HG03159 (cell line): ENCODE data around the gene SEMA4D.
"Not testable (repeated sequence)": the region's sequence is repeated elsewhere in the genome, so short reads cannot be mapped to it uniquely, and the experiment has no call there.

ENCODE experiments used
- ATAC-seq: cut with Tn5 transposase; IDR thresholded peaks from one replicate; pipeline ENCODE4 v1.9.1; 2021; ENCODE audit warnings: mild to moderate bottlenecking, moderate library complexity; ENCODE audit not compliant: unreplicated experiment

The SEMA4D gene

DNA sequence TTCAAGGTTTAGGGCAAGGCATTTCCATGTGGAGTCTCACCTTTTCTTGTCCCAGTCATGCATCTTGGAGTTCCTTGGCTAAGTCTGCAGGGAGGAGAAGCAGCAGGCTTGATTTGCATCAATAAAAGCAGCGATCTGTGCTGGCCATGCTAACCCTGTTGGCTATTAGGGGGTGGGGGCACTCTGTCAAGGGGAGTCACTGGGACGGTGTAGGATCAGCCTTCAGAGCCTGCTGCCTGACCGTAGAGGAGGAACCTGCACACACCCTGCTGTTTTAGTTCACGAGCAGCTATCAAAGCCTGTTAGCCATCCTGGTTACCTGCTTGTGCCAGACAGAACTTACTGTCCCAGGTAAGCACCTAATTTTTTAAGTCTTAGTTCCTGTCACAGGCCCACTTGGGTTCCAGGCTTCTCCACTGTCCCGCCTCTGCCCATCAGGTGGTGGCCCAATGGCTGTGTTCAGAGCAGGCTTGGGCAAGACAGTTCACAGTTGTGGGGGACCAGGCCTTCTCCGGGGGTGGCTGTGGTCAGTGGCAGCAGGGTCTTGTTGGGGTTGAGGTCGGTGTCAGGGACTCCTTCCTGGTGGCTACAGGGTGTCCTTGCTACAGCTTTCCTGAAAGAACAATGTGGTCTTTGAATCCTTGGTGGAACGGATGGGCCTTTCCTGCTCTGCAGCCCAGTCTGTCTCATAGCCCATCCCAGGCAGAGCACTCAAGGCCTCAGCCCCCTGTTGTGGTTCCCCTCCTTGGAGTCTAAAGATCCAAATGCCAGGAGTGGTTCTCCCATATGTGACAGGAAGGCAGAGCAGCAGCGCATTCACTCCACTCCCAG, 135.9 kb downstream of the SEMA4D start:
- ATAC-seq: no peak

DNA sequence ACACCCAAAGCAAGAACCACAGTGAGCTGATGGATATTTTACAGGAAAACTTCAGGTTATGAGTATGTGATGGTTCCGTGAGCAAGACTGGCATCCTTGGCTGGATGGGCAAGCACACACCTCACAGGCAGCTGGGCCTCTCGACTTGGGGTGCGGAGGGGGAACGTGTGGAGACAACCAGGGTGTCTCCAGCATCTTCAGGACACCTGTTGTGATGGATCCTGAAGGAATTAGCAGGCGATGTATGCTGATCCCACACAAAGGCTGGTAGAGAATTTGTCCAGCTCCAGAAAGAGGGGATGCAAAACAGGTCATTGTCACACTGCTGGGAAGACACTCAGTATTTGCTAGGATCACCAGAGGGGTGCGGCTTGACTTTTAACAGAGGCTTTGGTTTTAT, 136.9 kb downstream of the SEMA4D start:
- ATAC-seq: no peak

DNA sequence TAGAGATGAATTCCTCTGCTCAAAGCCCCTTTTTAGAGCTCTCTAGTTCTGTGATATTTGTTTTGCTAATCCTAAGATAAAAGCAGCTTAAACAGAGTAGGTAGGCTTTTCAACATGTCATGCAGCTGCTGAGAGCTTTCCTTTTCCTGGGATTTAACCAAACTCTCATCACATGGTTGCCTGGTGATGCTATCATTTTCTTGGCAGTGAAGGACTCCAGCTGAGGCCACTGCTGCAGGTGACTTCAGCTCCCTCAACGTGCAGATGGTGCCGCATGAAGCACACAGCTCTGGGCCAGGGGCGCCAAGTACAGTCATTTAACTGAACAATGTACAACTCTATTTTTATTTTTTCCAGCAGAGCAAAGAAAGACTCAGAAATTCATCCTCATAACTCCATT, 137.4 kb downstream of the SEMA4D start:
- no peak for ATAC-seq

DNA sequence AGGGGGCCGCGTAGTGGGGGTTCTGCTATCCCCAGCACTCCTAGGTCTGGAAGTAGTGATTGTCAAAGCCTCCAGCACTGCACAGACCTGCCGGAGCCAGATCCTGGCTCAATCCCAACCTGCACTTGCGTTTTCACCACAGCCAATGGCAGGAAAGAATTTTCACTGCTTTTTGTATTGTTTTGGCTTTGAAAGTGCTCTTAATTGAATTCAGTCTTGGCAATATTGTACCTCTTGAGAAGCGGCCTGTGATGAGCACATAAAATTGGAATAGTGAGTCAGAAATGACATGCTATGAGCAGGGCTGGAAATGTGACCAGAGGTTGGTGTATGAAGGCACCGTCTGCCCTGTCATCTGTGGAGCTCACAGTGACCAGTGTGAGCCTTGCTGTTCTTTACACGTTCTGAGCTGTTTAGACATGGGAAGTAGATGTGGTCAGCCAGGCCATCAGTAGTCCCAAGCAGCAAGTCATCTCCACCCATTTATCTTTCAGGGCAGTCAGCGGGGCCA, 138.1 kb downstream of the SEMA4D start:
- ATAC-seq: no peak

DNA sequence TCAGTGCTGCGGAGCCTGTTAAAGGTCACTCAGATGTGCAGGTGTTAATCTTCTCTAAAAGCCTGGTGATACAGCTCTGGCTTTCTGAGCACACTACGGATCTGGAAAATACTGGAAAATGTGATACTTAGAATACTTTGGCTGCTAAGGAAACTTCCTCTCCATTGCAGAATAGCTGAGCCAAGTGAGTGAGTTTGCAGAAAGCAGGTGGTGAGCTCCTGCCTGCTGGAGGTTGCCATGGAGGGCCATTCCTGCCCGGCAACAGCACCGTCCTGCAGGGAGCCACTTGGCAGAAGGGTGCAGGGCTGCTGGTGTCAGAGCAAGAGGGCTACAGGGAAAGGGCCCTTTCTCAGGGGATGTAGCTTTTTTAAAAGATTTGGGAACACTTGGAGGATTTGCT, 138.9 kb downstream of the SEMA4D start:
- ATAC-seq: no peak

DNA sequence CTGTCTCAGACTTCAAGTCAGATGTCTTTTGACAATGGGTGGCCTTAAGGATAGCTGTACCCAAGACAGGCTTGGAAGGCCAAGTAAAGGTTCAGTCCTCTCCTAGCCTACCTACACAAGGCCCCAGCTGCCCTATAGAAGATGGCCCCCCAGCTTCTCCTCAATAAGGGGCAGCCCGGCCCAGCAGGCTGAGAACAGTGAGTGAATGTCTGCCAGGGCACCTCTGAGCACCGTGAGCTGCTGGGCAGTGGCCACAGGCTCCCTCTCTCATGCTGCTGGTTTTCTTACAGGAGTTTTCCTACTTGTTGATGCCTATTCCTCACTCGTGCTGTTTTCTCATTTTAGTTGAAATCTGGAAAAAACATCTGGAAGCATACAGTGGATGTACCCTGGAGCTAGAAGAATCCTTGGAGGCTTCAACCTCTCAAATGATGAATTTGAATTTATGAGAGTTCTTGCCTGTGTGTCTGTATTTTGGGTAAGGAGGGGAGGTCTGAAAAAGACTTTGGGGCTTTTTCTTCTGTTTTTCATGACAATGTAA, 139.5 kb downstream of the SEMA4D start:
- no peak for ATAC-seq

DNA sequence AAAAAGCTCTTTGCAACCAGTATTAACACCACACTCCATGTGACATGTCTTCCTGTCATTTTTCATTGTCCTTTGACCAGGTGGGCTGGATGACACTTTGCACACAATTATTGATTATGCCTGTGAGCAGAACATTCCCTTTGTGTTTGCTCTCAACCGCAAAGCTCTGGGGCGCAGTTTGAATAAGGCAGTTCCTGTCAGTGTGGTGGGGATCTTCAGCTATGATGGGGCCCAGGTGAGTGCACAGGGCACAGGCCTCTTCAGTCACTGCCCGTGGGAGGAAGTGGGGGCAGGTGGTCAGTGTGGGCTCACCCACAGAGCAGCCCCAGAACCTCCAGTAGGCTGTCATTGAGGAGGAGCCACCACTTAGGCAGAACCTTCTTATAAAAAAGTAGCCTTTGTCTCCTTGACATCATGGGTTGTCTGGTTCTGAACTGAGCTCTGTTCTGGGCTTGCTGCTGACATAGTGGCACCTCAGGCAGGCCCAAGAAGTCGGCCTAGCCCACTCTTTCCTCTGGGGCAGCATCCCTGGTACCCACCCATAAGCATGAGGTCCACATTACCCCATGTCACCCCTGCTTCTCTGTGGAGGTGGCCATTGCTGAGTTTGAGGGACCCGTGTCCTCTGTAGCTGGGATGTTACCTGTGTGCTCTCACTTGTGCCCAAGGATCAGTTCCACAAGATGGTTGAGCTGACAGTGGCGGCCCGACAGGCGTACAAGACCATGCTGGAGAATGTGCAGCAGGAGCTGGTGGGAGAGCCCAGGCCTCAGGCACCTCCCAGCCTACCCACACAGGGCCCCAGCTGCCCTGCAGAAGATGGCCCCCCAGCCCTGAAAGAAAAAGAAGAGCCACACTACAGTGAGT, 140.3 kb downstream of the SEMA4D start:
- no peak for ATAC-seq

DNA sequence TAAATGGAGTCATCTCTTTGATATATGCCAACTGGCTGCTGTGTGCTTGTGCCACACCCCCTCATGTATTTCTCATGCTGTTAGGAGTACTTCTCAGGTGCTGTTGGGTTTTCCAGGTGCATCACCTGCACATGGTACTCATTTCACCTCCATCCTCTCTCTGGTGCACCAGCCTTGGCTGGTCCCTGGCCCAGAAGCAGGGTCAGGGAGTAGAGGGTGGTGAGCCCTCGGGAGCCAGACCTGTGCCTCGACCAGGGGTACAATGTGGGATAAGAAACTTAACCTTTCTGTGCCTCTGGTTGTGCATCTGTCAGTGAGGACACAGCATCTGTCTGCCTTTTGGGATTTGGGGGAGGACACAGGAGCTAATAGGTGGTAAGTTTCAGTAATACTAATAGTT, 141.1 kb downstream of the SEMA4D start:
- ATAC-seq: no peak

DNA sequence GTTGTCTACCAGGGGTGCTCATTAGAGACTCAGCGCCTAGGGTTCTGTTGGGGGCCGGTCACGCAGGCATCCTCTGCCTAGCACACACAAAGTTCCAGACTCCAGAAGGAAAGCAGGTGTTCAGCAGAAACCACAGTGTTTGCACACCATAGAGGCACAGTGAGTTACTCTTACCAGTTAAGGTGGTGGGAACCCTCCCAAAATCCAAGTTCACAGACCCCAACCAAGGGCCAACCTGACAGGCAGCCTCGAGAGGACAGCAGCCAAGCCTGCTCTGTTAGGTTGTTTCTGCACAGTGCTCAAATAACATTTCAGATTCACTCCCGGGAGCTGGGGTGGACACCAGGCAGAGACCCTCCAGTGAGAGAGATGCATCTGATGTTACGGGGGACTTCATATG, 143.4 kb downstream of the SEMA4D start:
- no peak for ATAC-seq

DNA sequence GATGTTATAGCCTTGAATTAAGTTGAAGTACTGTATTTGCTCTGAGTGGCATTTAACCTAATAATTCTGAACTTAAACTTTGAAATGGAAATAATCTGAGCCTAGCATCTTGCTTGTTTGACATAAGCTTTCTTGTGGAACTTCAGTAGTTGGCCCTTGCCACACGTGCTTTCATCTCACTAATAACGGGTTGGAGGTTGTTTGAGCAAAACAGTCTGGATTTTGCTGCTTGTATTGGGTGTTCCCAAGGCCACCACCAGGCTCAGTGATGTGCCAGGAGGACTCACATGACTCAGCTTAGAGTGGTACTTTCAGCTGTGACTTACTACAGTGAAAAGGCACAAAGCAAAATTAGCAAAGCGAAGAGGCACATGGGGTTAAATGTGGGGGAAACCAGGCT, 143.9 kb downstream of the SEMA4D start:
- no peak for ATAC-seq

DNA sequence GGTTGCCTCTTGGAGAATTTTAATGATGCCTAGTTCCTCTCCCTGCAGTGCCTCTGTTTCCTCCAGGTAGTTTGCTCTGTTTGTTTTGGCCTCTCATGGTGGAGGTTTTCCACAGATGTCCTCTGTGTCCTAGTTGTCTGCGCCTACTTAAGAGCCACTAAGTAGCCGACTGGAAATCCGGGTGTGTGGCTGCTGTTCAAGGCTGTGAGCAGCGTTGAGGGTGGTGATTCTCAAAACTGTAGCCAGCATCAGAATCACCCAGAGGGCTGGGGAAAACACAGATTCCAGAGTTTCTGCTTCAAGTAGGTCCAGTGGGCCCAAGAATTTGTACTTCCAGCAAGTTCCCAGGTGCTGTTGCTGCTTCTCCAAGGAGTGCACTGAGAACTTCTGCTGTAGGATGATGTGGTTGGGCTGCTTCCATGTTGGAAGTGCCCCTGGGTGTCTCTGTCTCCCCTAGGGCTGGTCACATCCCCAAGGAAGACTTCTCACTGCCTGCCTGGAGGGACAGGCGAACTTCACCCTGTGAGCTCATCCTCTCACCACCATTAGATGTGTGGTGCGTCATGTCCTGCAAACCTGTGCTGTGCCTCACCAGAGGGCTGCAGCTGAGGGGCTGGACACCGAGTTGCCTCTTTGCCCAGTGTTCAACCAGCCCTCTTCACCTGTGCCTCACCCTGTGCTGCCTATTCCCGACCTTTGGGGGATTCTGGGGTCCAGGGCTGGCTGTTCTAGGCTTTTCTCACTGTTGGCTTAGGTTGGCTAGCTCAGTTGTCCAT, 144.9 kb downstream of the SEMA4D start:
- ATAC-seq: no peak

DNA sequence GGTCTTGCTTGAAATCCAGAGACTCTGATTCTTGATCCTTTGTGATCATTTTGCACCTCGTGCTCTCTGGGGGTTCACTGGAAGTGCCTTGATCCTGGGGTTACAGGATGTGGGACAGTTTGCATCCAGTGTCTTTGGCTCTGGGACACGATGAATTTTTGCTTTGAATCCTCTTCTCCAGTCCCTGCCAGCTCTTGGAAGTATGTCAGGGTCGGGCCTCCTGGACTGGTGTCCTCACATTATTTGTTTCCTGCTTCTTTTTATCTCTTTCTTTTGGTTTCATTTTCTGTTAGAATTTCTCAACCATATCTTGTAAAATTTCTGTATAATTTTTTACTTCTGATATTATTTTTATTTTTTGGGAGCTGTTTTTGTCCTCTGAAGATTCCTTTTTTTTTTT, 145.5 kb downstream of the SEMA4D start:
- no peak for ATAC-seq

DNA sequence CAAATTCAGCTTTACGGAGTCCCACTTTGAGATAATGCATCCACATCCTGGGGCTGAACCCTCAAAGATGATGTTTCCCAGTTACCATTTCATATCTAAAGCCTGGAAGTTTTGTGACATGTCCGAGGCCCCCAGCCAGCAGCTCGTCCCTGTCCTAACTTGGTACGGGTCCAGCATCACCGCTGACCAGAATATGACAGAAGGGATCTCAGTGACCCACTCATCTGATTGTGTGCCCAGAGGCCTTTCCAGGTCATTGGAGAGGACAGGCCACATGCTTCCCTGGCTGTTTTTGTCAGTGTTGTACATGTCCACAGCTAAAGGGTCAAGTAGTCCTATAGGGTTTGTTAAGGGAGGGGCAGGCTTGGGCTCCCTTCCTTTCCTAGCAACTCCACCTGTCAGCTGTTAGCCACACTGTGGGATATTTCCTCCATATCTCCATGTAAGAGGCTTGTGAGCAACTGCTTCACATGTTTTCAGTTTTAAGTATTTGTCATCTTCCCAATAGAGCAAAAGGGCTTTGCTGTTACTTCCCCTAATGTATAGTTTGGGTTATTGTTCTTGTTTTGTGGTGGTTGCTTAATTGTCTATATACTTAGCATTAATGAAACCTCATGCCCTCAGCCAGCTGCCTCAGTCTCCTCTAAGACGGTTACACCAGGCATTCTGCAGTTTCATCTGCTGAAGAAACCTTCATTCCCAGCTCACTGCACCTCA, 146.2 kb downstream of the SEMA4D start:
- no peak for ATAC-seq

DNA sequence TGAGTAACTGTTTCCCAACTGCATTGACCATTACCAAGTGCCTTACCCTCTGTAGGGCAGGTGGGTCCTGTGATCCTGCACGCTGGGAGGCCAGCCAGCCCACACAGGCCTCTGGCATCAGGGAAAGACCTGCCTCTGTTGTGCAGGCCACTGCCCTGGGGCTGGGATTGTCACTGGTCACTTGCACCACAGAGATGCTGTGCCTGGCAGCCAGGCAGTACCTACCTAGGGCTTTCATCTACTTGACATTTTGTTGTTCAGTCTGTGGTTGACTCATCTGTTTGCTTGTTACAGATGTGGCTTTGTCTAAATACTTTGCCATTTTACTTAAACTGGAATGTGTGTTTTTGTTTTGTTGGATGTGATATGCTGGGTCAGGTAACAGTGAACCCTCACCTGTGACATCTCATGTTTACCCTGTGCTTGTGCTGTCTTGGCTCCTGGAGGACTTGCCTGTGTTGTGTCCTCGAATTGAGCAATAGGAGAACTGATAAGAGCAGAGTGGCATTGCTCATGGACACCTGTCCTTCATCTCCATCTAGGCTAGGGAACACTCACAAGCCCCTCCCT, 146.8 kb downstream of the SEMA4D start:
- ATAC-seq: no peak

DNA sequence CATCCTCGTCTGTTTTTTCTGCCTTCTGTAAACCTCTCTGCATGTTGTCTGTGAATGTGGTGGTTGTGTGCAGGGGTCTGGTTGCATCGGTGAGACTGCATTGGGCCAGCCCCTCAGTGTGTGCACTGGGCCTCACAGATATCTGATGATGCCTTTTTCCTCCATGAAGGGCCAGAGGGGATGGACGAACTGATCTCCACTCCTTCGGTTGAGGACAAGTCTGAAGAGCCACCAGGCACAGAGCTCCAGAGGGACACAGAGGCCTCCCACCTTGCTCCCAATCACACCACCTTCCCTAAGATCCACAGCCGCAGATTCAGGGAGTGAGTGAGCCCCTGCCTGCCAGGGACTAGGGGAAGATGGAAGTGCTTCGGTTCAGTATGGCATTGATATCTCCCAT, 148.3 kb downstream of the SEMA4D start:
- no peak for ATAC-seq

DNA sequence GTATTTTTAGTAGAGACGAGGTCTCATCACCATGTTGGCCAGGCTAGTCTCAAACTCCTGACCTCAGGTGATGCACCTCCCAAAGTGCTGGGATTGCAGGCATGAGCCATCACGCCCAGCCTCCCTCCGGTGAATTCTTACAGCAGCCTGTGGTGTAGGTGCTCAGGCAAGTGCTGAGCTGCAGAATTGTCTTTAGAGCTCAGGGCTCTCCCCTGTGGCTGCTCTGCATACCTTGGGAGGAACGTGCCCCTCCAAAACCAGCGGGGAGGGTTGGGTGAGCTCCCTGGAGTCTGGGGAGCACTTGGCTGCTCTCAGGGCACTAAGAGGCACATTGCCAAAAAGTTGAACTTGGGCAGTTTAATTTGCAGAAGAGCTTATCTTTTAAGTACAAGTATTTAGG, 150.3 kb downstream of the SEMA4D start:
- ATAC-seq: no peak

DNA sequence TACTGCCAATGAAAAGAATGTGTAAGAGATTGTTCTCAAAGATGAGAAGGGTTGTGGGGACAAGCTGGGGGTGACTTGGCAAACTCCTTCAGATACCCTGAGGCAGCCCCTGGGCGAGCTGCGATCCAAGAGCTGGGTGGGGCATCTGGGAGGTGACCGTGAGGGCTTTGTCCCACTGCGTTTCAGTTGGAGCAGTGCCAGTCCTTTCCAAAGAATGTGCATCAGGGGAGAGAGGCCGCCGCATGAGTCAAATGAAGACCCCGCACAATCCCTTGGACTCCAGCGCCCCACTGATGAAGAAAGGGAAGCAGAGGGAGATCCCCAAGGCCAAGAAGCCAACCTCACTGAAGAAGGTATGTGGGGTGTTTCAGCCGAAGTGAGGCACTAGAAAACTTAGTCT, 151.2 kb downstream of the SEMA4D start:
- ATAC-seq: no peak

DNA sequence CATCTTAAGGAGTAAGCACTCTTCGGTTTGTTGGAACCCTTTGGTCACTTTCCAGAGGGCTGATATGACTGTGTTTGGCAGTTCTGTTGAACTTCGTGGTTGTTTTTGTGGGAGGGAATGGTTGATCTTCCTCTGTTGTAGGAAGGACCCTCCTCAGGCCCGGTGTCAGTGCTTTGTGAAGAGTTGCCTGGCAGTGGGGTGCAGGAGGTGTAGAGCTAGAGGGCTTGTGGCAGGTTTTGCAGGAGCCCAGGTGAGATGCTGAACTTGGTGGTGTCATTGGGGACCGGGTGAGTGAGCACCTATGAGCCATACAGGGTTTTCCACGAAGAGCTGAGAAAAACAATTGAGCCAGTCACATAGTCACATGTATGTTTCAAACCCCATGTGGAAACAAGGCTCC, 152.4 kb downstream of the SEMA4D start:
- ATAC-seq: no peak

DNA sequence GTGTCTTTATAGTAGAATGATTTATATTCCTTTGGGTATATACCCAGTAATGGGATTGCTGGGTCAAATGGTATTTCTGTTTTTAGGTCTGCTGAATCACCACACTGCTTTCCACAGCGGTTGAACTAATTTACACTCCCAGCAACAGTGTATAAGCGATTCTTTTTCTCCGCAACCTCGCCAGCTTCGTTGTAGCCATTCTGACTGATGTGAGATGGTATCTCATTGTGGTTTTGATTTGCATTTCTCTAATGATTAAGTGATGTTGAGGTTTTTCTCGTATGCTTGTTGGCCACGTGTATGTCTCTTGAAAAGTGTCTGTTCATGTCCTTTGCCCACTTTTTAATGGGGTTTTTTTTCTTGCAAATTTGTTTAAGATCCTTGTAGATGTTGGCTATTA, 154.1 kb downstream of the SEMA4D start:
- not testable (repeated sequence) for ATAC-seq

DNA sequence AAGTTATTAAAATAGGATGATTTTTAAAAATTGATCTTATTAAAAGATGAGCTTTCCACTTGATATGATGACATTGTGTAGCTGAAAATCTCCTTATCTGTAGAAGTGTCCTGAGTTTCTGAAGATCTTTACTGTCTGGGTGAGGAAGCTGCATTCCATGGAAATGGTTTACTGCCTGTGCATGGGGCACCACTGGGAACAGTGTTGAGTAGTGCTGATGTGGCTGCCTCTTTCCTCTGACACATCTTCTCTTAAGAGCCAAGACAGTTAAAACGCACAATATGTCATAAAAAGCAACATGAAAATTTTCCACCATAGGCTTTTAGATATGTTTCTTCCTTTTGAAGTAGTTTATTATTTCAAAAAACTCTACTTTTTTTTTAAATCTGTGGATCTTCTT, 155.0 kb downstream of the SEMA4D start:
- no peak for ATAC-seq
